WTC11 (cell line): ENCODE data around the gene ERF. TPM values are rescaled to one million over a fixed set of nuclear protein-coding genes. Genes with fewer than 3 reads are reported as not detected.
A peak's percentile ranks its signal among the peaks of the same experiment; 100 is the strongest.

Experiments used
- ATF1 ChIP-seq: sonication (generic); formaldehyde crosslinking; IDR thresholded peaks from 2 replicates; pipeline ENCODE4 v1.8.1; 2023; ENCODE audit warnings: mild to moderate bottlenecking, moderate library complexity, missing genetic modification reagents
- CREB1 ChIP-seq: sonication (generic); formaldehyde crosslinking; IDR thresholded peaks from 2 replicates; pipeline ENCODE4 v1.8.0; 2023; ENCODE audit warnings: mild to moderate bottlenecking, missing genetic modification reagents
- FOXK1 ChIP-seq: sonication (generic); formaldehyde crosslinking; IDR thresholded peaks from 2 replicates; pipeline ENCODE4 v1.8.0; 2022; ENCODE audit warnings: mild to moderate bottlenecking, moderate library complexity, missing genetic modification reagents
- GRHL2 ChIP-seq: fragments of 250-450 bp; sonication (Bioruptor Pico); IDR thresholded peaks from 2 replicates; pipeline ENCODE4 v1.8.0; 2022; ENCODE audit warnings: mild to moderate bottlenecking, moderate library complexity; ENCODE audit not compliant: insufficient replicate concordance, severe bottlenecking
- IRF2 ChIP-seq: sonication (generic); formaldehyde crosslinking; IDR thresholded peaks from 2 replicates; pipeline ENCODE4 v1.8.0; 2022; ENCODE audit warnings: low read depth, missing genetic modification reagents, borderline replicate concordance
- NFATC4 ChIP-seq: fragments of 250-450 bp; sonication (Bioruptor Pico); IDR thresholded peaks from 2 replicates; pipeline ENCODE4 v1.9.0; 2021; ENCODE audit warnings: mild to moderate bottlenecking
- NFE2L1 ChIP-seq: sonication (generic); formaldehyde crosslinking; IDR thresholded peaks from 2 replicates; pipeline ENCODE4 v1.8.1; 2023; ENCODE audit warnings: missing genetic modification reagents
- TEAD4 ChIP-seq: sonication (generic); formaldehyde crosslinking; IDR thresholded peaks from 2 replicates; pipeline ENCODE4 v1.8.0; 2022; ENCODE audit warnings: mild to moderate bottlenecking, missing genetic modification reagents
- TP53 ChIP-seq: sonication (generic); formaldehyde crosslinking; IDR thresholded peaks from 2 replicates; pipeline ENCODE4 v1.8.1; 2023; ENCODE audit warnings: mild to moderate bottlenecking, missing genetic modification reagents
- ZBTB43 ChIP-seq: sonication (generic); formaldehyde crosslinking; IDR thresholded peaks from 2 replicates; pipeline ENCODE4 v1.8.1; 2023; ENCODE audit warnings: mild to moderate bottlenecking, missing genetic modification reagents
- ZNF263 ChIP-seq: sonication (generic); formaldehyde crosslinking; IDR thresholded peaks from 2 replicates; pipeline ENCODE4 v1.8.1; 2022; ENCODE audit warnings: low read depth, mild to moderate bottlenecking, moderate library complexity, missing genetic modification reagents
- ZNF416 ChIP-seq: fragments of 250-450 bp; sonication (Bioruptor Pico); IDR thresholded peaks from 2 replicates; pipeline ENCODE4 v1.9.0; 2021; ENCODE audit warnings: mild to moderate bottlenecking, inconsistent platforms
- ZNF425 ChIP-seq: fragments of 250-450 bp; sonication (Bioruptor Pico); conservative IDR thresholded peaks from 2 replicates; pipeline ENCODE4 v1.9.0; 2021; ENCODE audit warnings: mild to moderate bottlenecking
- total RNA-seq: library from RNA; stranded (reverse); gene quantifications from 3 replicates; pipeline ENCODE4 v1.2.3, GENCODE V29; 2021
- TF ChIP-seq, protein P1 (sequence below): sonication (generic); formaldehyde crosslinking; IDR thresholded peaks from 2 replicates; pipeline ENCODE4 v1.8.1; 2022; ENCODE audit warnings: low read depth, mild to moderate bottlenecking, moderate library complexity, missing genetic modification reagents, borderline replicate concordance
- TF ChIP-seq, protein P2 (sequence below): fragments of 250-450 bp; sonication (Bioruptor Pico); IDR thresholded peaks from 2 replicates; pipeline ENCODE4 v1.9.0; 2021; ENCODE audit warnings: mild to moderate bottlenecking, borderline replicate concordance
- TF ChIP-seq, protein P3 (sequence below): sonication (generic); formaldehyde crosslinking; IDR thresholded peaks from 2 replicates; pipeline ENCODE4 v1.8.0; 2022; ENCODE audit warnings: missing genetic modification reagents
- TF ChIP-seq, protein P4 (sequence below): fragments of 250-450 bp; sonication (Bioruptor Pico); IDR thresholded peaks from 2 replicates; pipeline ENCODE4 v1.9.0; 2021; ENCODE audit warnings: moderate library complexity, mild to moderate bottlenecking, inconsistent platforms, borderline replicate concordance
- TF ChIP-seq, protein P5 (sequence below): sonication (generic); formaldehyde crosslinking; IDR thresholded peaks from 2 replicates; pipeline ENCODE4 v1.8.0; 2022; ENCODE audit warnings: mild to moderate bottlenecking, missing genetic modification reagents
- TF ChIP-seq, protein P6 (sequence below): sonication (generic); formaldehyde crosslinking; IDR thresholded peaks from 2 replicates; pipeline ENCODE4 v1.8.1; 2023; ENCODE audit warnings: mild to moderate bottlenecking, missing genetic modification reagents

The ERF gene
- total RNA-seq, 1 experiment from 2014 or later: 65.9 TPM

DNA sequence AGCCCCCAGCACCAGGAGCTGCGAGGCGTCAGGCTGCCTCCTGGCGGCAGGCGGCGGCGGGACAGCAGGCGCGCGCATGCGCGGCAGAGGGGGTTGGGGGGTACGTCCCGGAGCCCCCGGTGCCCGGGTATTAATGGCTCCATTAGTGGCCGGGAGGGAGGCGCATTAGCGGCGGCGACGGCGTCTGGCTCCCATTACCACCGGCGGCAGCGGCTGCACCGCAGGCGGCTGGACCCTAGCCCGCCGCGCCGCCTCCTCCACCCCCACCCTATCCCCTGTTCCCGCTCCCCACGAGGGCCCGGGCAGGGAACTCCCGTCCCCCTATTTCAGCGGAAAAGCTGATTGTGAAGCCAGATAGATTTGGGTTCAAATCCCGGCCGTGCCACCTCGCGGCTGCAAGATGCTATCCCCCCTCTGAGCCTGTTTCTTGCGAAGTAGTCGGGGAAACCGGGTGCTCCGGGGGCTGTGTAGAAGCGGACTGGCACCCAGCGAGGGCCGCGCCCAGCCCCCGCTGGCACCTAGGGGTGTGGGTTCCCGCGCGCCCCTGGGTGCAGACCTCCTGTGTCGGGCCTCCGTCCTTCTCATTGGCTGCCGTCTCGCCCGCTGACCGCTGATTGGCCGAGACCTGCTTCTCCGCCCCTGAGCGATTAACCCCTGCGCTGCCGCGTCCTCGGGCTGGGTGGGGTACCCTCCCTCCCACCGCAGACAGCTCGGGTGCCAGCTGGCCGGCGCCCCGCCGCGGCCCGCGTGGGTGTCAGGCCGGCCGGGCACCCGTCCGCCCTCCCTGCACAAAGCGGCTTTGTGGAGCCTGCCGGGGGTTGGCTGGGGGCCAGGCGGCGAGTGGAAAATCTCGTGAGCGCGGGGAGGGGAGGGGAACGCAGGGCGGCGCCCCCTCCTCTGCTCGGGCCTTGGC lies 25.2 kb upstream of the ERF start (continued):
- TF ChIP-seq, protein P1, sequence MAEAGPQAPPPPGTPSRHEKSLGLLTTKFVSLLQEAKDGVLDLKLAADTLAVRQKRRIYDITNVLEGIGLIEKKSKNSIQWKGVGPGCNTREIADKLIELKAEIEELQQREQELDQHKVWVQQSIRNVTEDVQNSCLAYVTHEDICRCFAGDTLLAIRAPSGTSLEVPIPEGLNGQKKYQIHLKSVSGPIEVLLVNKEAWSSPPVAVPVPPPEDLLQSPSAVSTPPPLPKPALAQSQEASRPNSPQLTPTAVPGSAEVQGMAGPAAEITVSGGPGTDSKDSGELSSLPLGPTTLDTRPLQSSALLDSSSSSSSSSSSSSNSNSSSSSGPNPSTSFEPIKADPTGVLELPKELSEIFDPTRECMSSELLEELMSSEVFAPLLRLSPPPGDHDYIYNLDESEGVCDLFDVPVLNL (CRISPR knock-in tag): no peak
- TF ChIP-seq TEAD4 (CRISPR knock-in tag) (no peak), ZNF425 (CRISPR knock-in tag) (no peak), ATF1 (CRISPR knock-in tag) (no peak), GRHL2 (CRISPR knock-in tag) (no peak), ZNF263 (no peak), CREB1 (CRISPR knock-in tag) (no peak), ZNF416 (0 out of 2 replicates have a peak, but pooled peaks have one; percentile 29), TP53 (CRISPR knock-in tag) (peak; percentile 60; the same call in 1 of the 2 replicates), NFATC4 (CRISPR knock-in tag) (no peak), FOXK1 (CRISPR knock-in tag) (0 out of 2 replicates have a peak, but pooled peaks have one; percentile 53), NFE2L1 (no peak), IRF2 (CRISPR knock-in tag) (no peak), ZBTB43 (no peak)
- TF ChIP-seq, protein P2, sequence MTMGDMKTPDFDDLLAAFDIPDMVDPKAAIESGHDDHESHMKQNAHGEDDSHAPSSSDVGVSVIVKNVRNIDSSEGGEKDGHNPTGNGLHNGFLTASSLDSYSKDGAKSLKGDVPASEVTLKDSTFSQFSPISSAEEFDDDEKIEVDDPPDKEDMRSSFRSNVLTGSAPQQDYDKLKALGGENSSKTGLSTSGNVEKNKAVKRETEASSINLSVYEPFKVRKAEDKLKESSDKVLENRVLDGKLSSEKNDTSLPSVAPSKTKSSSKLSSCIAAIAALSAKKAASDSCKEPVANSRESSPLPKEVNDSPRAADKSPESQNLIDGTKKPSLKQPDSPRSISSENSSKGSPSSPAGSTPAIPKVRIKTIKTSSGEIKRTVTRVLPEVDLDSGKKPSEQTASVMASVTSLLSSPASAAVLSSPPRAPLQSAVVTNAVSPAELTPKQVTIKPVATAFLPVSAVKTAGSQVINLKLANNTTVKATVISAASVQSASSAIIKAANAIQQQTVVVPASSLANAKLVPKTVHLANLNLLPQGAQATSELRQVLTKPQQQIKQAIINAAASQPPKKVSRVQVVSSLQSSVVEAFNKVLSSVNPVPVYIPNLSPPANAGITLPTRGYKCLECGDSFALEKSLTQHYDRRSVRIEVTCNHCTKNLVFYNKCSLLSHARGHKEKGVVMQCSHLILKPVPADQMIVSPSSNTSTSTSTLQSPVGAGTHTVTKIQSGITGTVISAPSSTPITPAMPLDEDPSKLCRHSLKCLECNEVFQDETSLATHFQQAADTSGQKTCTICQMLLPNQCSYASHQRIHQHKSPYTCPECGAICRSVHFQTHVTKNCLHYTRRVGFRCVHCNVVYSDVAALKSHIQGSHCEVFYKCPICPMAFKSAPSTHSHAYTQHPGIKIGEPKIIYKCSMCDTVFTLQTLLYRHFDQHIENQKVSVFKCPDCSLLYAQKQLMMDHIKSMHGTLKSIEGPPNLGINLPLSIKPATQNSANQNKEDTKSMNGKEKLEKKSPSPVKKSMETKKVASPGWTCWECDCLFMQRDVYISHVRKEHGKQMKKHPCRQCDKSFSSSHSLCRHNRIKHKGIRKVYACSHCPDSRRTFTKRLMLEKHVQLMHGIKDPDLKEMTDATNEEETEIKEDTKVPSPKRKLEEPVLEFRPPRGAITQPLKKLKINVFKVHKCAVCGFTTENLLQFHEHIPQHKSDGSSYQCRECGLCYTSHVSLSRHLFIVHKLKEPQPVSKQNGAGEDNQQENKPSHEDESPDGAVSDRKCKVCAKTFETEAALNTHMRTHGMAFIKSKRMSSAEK (CRISPR knock-in tag): no peak
- TF ChIP-seq, protein P3, sequence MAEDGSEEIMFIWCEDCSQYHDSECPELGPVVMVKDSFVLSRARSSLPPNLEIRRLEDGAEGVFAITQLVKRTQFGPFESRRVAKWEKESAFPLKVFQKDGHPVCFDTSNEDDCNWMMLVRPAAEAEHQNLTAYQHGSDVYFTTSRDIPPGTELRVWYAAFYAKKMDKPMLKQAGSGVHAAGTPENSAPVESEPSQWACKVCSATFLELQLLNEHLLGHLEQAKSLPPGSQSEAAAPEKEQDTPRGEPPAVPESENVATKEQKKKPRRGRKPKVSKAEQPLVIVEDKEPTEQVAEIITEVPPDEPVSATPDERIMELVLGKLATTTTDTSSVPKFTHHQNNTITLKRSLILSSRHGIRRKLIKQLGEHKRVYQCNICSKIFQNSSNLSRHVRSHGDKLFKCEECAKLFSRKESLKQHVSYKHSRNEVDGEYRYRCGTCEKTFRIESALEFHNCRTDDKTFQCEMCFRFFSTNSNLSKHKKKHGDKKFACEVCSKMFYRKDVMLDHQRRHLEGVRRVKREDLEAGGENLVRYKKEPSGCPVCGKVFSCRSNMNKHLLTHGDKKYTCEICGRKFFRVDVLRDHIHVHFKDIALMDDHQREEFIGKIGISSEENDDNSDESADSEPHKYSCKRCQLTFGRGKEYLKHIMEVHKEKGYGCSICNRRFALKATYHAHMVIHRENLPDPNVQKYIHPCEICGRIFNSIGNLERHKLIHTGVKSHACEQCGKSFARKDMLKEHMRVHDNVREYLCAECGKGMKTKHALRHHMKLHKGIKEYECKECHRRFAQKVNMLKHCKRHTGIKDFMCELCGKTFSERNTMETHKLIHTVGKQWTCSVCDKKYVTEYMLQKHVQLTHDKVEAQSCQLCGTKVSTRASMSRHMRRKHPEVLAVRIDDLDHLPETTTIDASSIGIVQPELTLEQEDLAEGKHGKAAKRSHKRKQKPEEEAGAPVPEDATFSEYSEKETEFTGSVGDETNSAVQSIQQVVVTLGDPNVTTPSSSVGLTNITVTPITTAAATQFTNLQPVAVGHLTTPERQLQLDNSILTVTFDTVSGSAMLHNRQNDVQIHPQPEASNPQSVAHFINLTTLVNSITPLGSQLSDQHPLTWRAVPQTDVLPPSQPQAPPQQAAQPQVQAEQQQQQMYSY (CRISPR knock-in tag): no peak
- TF ChIP-seq, protein P4, sequence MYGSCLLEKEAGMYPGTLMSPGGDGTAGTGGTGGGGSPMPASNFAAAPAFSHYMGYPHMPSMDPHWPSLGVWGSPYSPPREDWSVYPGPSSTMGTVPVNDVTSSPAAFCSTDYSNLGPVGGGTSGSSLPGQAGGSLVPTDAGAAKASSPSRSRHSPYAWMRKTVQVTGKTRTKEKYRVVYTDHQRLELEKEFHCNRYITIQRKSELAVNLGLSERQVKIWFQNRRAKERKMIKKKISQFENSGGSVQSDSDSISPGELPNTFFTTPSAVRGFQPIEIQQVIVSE: no peak
- TF ChIP-seq, protein P5, sequence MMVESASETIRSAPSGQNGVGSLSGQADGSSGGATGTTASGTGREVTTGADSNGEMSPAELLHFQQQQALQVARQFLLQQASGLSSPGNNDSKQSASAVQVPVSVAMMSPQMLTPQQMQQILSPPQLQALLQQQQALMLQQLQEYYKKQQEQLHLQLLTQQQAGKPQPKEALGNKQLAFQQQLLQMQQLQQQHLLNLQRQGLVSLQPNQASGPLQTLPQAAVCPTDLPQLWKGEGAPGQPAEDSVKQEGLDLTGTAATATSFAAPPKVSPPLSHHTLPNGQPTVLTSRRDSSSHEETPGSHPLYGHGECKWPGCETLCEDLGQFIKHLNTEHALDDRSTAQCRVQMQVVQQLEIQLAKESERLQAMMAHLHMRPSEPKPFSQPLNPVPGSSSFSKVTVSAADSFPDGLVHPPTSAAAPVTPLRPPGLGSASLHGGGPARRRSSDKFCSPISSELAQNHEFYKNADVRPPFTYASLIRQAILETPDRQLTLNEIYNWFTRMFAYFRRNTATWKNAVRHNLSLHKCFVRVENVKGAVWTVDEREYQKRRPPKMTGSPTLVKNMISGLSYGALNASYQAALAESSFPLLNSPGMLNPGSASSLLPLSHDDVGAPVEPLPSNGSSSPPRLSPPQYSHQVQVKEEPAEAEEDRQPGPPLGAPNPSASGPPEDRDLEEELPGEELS: no peak
- TF ChIP-seq, protein P6, sequence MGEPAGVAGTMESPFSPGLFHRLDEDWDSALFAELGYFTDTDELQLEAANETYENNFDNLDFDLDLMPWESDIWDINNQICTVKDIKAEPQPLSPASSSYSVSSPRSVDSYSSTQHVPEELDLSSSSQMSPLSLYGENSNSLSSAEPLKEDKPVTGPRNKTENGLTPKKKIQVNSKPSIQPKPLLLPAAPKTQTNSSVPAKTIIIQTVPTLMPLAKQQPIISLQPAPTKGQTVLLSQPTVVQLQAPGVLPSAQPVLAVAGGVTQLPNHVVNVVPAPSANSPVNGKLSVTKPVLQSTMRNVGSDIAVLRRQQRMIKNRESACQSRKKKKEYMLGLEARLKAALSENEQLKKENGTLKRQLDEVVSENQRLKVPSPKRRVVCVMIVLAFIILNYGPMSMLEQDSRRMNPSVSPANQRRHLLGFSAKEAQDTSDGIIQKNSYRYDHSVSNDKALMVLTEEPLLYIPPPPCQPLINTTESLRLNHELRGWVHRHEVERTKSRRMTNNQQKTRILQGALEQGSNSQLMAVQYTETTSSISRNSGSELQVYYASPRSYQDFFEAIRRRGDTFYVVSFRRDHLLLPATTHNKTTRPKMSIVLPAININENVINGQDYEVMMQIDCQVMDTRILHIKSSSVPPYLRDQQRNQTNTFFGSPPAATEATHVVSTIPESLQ (CRISPR knock-in tag): no peak
